Glutamatergic neuron (in vitro differentiated cells): ENCODE data around the gene MCM6. TPM values are rescaled to one million over a fixed set of nuclear protein-coding genes. Genes with fewer than 3 reads are reported as not detected.
"Not testable (repeated sequence)": the region's sequence is repeated elsewhere in the genome, so short reads cannot be mapped to it uniquely, and the experiment has no call there.

Experiments used
- DNase-seq: peaks from one replicate; pipeline ENCODE4 v3.0.0; 2022
- H3K27ac Mint-ChIP-seq: one replicate; pipeline ENCODE4 v1.8.0; 2020; ENCODE audit warnings: mild to moderate bottlenecking, mixed read lengths, inconsistent platforms; ENCODE audit not compliant: unreplicated experiment
- H3K27me3 Mint-ChIP-seq: one replicate; pipeline ENCODE4 v1.8.0; 2020; ENCODE audit warnings: mild to moderate bottlenecking, moderate library complexity, mixed read lengths, inconsistent platforms; ENCODE audit not compliant: unreplicated experiment
- H3K36me3 Mint-ChIP-seq: one replicate; pipeline ENCODE4 v1.8.0; 2020; ENCODE audit warnings: mild to moderate bottlenecking, mixed read lengths, inconsistent platforms; ENCODE audit not compliant: unreplicated experiment
- H3K4me1 Mint-ChIP-seq: one replicate; pipeline ENCODE4 v1.8.0; 2020; ENCODE audit warnings: mild to moderate bottlenecking, low read depth, mixed read lengths, inconsistent platforms; ENCODE audit not compliant: unreplicated experiment
- H3K4me3 Mint-ChIP-seq: one replicate; pipeline ENCODE4 v1.8.0; 2020; ENCODE audit warnings: mild to moderate bottlenecking, mixed read lengths, inconsistent platforms; ENCODE audit not compliant: unreplicated experiment
- H3K9me3 Mint-ChIP-seq: one replicate; pipeline ENCODE4 v1.8.0; 2020; ENCODE audit warnings: mild to moderate bottlenecking, moderate library complexity, mixed read lengths, inconsistent platforms; ENCODE audit not compliant: unreplicated experiment
- total RNA-seq: library from RNA; stranded (reverse); fragmentation: NEBNext Ultra II Directional; extraction: Animal tissue kit (Norgen Biotek cat#: 25700); gene quantifications from one replicate; pipeline ENCODE4 v1.2.1, GENCODE V29; 2021; ENCODE audit not compliant: unreplicated experiment
- TF ChIP-seq, protein P1 (sequence below): fragments of 200-600 bp; sonication (generic); IDR thresholded peaks from one replicate; pipeline ENCODE4 v1.5.0; 2021; ENCODE audit not compliant: partially characterized antibody, unreplicated experiment

The MCM6 gene
- total RNA-seq, 1 donor from 2014 or later: 11.7 TPM

DNA sequence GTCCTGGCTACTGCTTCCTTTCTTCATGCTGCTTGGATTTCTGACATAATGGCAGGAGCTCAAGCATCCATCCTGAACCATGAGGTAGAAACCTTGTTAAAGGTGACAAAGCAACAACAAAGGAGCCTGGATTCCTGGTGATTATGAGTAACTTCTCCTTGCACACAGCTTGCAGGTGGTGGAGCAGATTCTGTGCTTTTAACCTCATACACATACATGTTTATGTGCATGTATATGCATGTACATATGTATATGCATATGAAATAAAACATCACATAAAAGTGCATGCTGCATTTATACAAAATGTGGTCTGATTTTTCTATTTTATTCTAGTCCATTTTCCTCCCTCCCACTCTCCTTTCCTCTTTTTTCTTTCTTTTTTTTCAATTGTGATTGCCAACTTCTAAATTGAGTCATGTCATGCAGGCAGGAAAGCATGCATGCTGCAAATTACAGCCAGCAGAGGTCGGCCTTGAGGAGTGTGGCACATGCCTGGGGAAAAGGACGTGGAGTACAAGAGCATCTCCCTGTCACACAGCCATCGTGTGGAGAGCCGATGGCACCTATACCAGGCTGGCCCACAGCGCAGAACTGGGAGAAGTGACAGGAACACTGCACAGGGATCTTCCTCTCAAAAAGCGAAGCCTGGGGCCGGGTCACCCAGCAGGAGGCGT lies 57.2 kb downstream of the MCM6 start:
- TF ChIP-seq, protein P1, sequence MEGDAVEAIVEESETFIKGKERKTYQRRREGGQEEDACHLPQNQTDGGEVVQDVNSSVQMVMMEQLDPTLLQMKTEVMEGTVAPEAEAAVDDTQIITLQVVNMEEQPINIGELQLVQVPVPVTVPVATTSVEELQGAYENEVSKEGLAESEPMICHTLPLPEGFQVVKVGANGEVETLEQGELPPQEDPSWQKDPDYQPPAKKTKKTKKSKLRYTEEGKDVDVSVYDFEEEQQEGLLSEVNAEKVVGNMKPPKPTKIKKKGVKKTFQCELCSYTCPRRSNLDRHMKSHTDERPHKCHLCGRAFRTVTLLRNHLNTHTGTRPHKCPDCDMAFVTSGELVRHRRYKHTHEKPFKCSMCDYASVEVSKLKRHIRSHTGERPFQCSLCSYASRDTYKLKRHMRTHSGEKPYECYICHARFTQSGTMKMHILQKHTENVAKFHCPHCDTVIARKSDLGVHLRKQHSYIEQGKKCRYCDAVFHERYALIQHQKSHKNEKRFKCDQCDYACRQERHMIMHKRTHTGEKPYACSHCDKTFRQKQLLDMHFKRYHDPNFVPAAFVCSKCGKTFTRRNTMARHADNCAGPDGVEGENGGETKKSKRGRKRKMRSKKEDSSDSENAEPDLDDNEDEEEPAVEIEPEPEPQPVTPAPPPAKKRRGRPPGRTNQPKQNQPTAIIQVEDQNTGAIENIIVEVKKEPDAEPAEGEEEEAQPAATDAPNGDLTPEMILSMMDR: no peak
- peak; percentile 33 for DNase-seq
- H3K27ac Mint-ChIP-seq: no peak overlapping the region
- H3K9me3 Mint-ChIP-seq: peaks cover 1% of the 10 kb centered on the region
- H3K36me3 Mint-ChIP-seq: peaks cover 10% of the 10 kb centered on the region
- H3K27me3 Mint-ChIP-seq: peaks cover 3% of the 10 kb centered on the region
- no peak overlapping the region for H3K4me3 Mint-ChIP-seq
- H3K4me1 Mint-ChIP-seq: no peaks in the 10 kb centered on the region

DNA sequence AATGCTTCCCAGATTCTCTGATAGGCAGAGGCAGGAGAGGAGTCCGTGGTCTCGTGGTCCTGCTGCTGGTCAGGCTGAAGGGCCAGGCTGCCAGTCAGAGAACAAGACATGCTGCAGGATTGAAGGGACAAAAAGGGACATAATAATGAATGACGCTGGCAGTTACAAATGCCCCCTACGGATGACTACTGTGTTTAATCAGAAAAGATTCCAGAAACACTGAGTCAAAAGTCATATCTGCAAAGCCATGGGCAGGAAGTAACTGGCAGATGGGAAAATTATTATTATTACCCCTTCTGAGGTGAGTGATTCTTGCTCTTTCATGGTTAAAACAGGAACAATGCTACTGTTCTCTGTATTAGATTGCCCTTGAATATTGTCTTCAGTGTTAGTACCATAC lies 58.3 kb downstream of the MCM6 start:
- no peak overlapping the region for H3K27ac Mint-ChIP-seq
- H3K36me3 Mint-ChIP-seq: peaks cover 10% of the 10 kb centered on the region
- H3K9me3 Mint-ChIP-seq: peaks cover 1% of the 10 kb centered on the region
- TF ChIP-seq, protein P1: no peak
- H3K4me3 Mint-ChIP-seq: no peak overlapping the region
- peaks cover 3% of the 10 kb centered on the region for H3K27me3 Mint-ChIP-seq
- H3K4me1 Mint-ChIP-seq: no peaks in the 10 kb centered on the region
- DNase-seq: no peak

GRCh38 chr2:135817466-135817865 lies 58.8 kb downstream of the MCM6 start:
- TF ChIP-seq, protein P1: no peak
- Mint-ChIP-seq H3K36me3 (peaks cover 6% of the 10 kb centered on the region), H3K27me3 (peaks cover 3% of the 10 kb centered on the region), H3K4me1 (no peaks in the 10 kb centered on the region), H3K4me3 (no peak overlapping the region), H3K9me3 (peaks cover 1% of the 10 kb centered on the region), H3K27ac (no peak overlapping the region)
- DNase-seq: no peak

DNA sequence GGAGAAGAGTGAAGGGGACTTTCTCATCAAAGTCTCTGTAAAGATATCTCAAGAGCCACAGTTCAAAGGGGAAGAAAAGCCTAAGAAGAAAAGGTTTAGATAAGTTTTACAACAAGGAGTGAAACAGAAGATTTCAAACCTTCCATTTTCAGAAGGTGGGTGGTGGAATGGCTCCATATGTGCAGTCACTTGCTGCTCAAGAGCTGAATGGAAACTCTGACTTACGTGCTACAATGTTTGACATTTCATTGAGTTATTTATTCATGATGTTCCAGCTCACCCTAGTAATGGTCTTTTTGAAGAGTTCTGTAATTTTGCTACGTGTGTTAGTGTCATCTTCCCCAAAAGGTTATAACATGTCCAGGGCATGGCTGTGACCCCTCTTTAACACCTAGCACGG lies 61.0 kb downstream of the MCM6 start:
- TF ChIP-seq, protein P1: no peak
- DNase-seq: no peak
- H3K4me1 Mint-ChIP-seq: no peaks in the 10 kb centered on the region
- peaks cover 10% of the 10 kb centered on the region for H3K36me3 Mint-ChIP-seq
- H3K9me3 Mint-ChIP-seq: no peaks in the 10 kb centered on the region
- H3K4me3 Mint-ChIP-seq: no peak overlapping the region
- no peak overlapping the region for H3K27ac Mint-ChIP-seq
- H3K27me3 Mint-ChIP-seq: peaks cover 2% of the 10 kb centered on the region

DNA sequence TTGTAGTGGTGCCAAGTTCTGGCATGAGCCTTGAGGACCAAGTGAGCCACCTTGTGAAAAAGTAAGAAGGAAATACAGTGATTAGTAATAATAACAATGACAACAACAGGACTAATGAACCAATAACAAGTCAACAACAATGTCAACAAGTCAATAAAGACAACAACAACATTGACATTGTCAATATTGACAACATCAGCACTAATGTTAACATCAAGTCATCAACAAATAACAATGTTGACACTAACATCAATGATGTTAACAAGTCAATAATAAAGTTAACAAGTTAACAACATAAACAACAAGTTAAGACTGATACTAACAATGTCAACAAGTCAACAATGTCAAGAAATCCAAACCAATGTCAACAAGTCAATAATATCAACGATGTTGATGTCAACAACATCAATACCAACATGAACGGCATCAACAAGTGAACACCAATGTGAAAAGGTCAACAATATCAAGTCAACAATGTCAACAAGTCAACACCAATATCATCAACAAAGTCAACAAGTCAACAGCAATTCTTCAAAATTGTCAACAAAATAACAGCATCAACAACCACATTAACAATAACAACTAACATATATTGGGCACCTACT lies 63.2 kb downstream of the MCM6 start:
- TF ChIP-seq, protein P1: no peak
- no peaks in the 10 kb centered on the region for H3K9me3 Mint-ChIP-seq
- DNase-seq: no peak
- no peaks in the 10 kb centered on the region for H3K27me3 Mint-ChIP-seq
- no peak overlapping the region for H3K27ac Mint-ChIP-seq
- peaks cover 10% of the 10 kb centered on the region for H3K36me3 Mint-ChIP-seq
- H3K4me1 Mint-ChIP-seq: no peaks in the 10 kb centered on the region
- no peak overlapping the region for H3K4me3 Mint-ChIP-seq

DNA sequence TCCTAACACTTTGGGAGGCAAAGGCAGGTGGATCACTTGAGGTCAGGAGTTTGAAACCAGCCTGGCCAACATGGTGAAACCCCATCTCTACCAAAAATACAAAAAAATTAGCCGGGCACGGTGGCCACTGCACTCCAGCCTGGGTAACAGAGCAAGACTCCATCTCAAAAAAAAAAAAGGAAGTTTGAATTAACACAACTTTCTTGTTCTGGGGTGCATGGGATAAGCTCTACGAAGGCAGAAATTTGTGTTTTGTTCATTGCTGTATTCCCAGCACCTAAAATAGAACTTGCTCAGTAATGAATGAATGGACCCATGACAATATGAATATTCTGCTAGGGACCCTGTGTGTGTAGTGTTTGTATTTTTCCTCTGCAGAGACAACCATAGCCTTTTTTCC lies 68.4 kb downstream of the MCM6 start:
- not testable (repeated sequence) for H3K27me3 Mint-ChIP-seq, H3K4me1 Mint-ChIP-seq, H3K36me3 Mint-ChIP-seq, H3K4me3 Mint-ChIP-seq, H3K27ac Mint-ChIP-seq, DNase-seq, H3K9me3 Mint-ChIP-seq
